ENCODE results near the gene MYOZ3.

MYOZ3 gene

GRCh38 chr5:150626853-150627276 is 34.2 kb upstream of the MYOZ3 start:
- no peak overlapping the region for H3K4me3 ChIP-seq (ENCODE audit: low read depth, low read length)
- DNase-seq (ENCODE audit: low read depth) = no peak
- no peak for TF ChIP-seq CTCF (IDR thresholded peaks at IDR 0.05; ENCODE audit: low read depth, low read length, missing control alignments)

- no peak for TF ChIP-seq CTCF (IDR thresholded peaks at IDR 0.05; ENCODE audit: low read depth, low read length, missing control alignments)
- no peak overlapping the region for H3K4me3 ChIP-seq (ENCODE audit: low read depth, low read length)
- no peak for DNase-seq (ENCODE audit: low read depth)
Measured at GRCh38 chr5:150627731-150628545, 33.1 kb upstream of the MYOZ3 start.

GRCh38 chr5:150628936-150629485 is 32.0 kb upstream of the MYOZ3 start:
- H3K4me3 ChIP-seq (ENCODE audit: low read depth, low read length) = no peak overlapping the region
- no peak for DNase-seq (ENCODE audit: low read depth)
- no peak for TF ChIP-seq CTCF (IDR thresholded peaks at IDR 0.05; ENCODE audit: low read depth, low read length, missing control alignments)

GRCh38 chr5:150630016-150630415 is 31.0 kb upstream of the MYOZ3 start:
- no peak for TF ChIP-seq CTCF (IDR thresholded peaks at IDR 0.05; ENCODE audit: low read depth, low read length, missing control alignments)
- H3K4me3 ChIP-seq (ENCODE audit: low read depth, low read length) = no peak overlapping the region
- DNase-seq (ENCODE audit: low read depth) = no peak

- TF ChIP-seq CTCF (IDR thresholded peaks at IDR 0.05; ENCODE audit: low read depth, low read length, missing control alignments) = no peak
- DNase-seq (ENCODE audit: low read depth) = no peak
- H3K4me3 ChIP-seq (ENCODE audit: low read depth, low read length) = no peak overlapping the region
Measured at GRCh38 chr5:150630461-150631325, 30.4 kb upstream of the MYOZ3 start.

GRCh38 chr5:150631326-150631701 is 29.7 kb upstream of the MYOZ3 start:
- TF ChIP-seq CTCF (IDR thresholded peaks at IDR 0.05; ENCODE audit: low read depth, low read length, missing control alignments) = no peak
- DNase-seq (ENCODE audit: low read depth) = no peak
- H3K4me3 ChIP-seq (ENCODE audit: low read depth, low read length) = no peak overlapping the region
